Activated T-helper 17 cell treated with anti-CD3 and anti-CD28 coated beads, Interleukin-2, amount 50 U/mL, for 72 hours (primary cell): ENCODE data around the gene HOXA3. TPM values are rescaled to one million over a fixed set of nuclear protein-coding genes. Genes with fewer than 3 reads are reported as not detected.

Experiments
- ATAC-seq: fragments of 150-1000 bp; cut with Tn5 transposase; replicated peaks from 2 replicates; pipeline ENCODE4 v1.10.0; 2021; ENCODE audit warnings: mild to moderate bottlenecking, moderate library complexity
- H3K27ac Mint-ChIP-seq: one replicate; pipeline ENCODE4 v1.8.0; 2022; ENCODE audit warnings: mixed read lengths
- H3K27me3 Mint-ChIP-seq: one replicate; pipeline ENCODE4 v1.8.0; 2022; ENCODE audit warnings: mixed read lengths
- H3K36me3 Mint-ChIP-seq: one replicate; pipeline ENCODE4 v1.8.0; 2022; ENCODE audit warnings: low read depth, mild to moderate bottlenecking, mixed read lengths
- H3K4me1 Mint-ChIP-seq: one replicate; pipeline ENCODE4 v1.8.0; 2022; ENCODE audit warnings: mixed read lengths
- H3K4me3 Mint-ChIP-seq: one replicate; pipeline ENCODE4 v1.8.0; 2022; ENCODE audit warnings: mild to moderate bottlenecking, mixed read lengths
- H3K9me3 Mint-ChIP-seq: one replicate; pipeline ENCODE4 v1.8.0; 2022; ENCODE audit warnings: mixed read lengths
- total RNA-seq, 2 donors: library from RNA; stranded (reverse); gene quantifications; one replicate each; pipeline ENCODE4 v1.2.3, GENCODE V29; 2022

The HOXA3 gene
- total RNA-seq, 2 donors from 2014 or later: not detected

- Mint-ChIP-seq H3K4me1 (peaks cover 11% of the 10 kb centered on the region), H3K4me3 (peak within 1 kb of the TSS; percentile 57), H3K9me3 (no peaks in the 10 kb centered on the region), H3K27ac (no peak within 1 kb of the TSS), H3K36me3 (no peaks in the 10 kb centered on the region), H3K27me3 (peaks cover 56% of the 10 kb centered on the region)
- ATAC-seq: peak; percentile 88
Measured at GRCh38 chr7:27130540-27131389, 21.6 kb downstream of the HOXA3 start, which contains the start of gene HOXA4. Gene HOXA4, minus strand, starts transcription at chr7:27130757. Its CDS starts 24 bp downstream, at chr7:27130733.

DNA sequence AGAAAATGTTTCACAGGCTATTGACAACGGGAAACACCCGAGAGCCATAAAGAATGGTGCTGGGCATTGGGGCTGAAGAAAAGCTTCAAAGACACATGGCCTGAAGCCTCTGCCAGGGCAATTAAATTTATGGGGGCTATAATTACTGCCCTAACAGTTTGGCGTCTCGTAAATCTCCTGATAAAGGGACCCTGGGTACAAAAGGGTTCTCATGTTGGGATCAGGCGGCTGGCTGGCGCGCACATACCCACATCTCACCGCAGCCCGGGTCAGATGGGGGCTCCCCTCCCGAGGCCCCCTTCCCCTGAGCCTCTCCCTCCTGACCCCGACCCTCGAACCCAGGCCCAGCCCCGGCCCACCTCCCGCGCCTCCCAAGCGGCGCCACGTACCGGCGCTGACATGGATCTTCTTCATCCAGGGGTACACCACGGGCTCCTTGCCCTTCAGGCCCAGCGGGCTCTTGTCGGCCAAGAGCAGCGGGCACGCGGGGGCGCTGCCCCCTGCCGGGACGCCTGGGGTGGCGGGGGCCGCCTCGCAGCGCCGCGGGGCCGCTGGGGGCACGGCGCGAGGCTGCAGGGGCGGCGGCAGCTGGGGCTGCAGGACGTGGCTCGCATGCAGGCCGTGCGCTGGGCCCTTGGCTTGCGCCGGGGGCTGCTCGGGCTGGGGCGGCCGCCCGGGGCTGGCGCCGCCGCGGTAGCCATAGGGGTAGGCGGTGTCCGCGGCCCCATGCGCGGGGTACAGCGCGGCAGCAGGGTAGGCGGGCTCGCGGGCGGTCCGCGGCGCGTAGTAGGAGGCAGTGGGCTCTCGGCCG lies 22.4 kb downstream of the HOXA3 start:
- peaks cover 11% of the 10 kb centered on the region for H3K4me1 Mint-ChIP-seq
- H3K9me3 Mint-ChIP-seq: no peaks in the 10 kb centered on the region
- ATAC-seq: peak; percentile 24
- no peak overlapping the region for H3K27ac Mint-ChIP-seq
- peaks cover 57% of the 10 kb centered on the region for H3K27me3 Mint-ChIP-seq
- no peak overlapping the region for H3K4me3 Mint-ChIP-seq
- H3K36me3 Mint-ChIP-seq: no peaks in the 10 kb centered on the region

DNA sequence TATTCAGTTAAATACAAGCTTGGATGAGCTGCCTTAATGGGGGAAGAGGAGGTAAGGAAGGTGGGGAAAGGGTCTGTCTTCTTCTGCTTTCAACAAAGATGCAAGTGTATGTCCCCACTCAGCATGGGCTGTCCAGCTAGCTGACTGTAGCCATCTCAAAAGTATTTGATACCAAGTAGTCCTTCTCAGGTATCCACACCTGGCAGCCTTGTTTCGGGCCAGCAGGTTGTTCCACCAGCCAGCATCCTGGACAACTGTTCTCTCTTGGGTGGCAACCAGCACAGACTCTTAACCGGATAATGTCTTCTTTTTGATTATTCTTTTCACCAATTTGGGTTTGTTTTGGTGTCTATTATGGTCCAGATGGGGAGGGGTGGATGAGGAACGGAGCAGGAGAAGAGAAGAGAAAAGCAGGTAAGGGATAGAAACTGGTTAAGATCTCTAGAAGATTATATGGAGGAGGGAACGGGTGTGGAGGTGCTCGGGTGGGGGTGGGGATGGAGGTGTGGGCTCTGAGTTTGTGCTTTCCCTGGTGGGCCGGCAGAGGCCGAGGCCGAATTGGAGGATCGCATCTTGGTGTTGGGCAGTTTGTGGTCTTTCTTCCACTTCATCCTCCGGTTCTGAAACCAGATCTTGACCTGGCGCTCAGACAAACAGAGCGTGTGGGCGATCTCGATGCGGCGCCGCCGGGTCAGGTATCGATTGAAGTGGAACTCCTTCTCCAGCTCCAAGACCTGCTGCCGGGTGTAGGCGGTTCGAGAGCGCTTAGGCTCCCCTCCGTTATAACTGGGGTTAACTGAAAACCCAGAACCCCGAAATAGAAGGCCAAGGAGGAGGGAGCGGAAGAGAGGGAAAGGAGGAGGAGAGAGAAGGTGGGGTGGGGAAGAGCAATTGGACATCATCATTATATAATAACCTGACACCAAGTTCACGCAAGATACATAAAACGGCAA lies 23.3 kb downstream of the HOXA3 start:
- Mint-ChIP-seq H3K27me3 (peaks cover 63% of the 10 kb centered on the region), H3K27ac (no peak overlapping the region), H3K4me3 (no peak overlapping the region), H3K9me3 (no peaks in the 10 kb centered on the region), H3K36me3 (no peaks in the 10 kb centered on the region), H3K4me1 (peaks cover 3% of the 10 kb centered on the region)
- no peak for ATAC-seq

DNA sequence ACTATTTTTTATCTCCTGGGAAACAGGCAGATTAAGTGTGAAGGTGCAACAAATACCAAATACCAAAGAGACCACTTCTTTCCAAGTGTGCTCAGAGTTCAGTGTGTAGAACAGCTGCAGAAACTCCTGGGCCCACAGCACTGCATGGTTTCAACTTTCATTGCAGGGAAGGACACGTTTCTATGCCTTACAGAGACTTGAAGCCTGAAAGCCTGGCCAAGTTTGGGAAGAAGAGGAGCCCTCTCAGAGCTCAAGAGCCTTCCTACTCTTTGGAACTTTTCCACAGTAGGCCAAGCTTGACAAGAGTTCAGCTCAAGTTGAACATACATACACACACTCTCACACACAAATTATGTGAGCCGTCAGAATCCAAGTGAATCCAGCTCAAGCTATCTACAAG lies 24.3 kb downstream of the HOXA3 start:
- ATAC-seq: no peak
- Mint-ChIP-seq H3K4me3 (no peak overlapping the region), H3K27ac (no peak overlapping the region), H3K9me3 (no peaks in the 10 kb centered on the region), H3K27me3 (peaks cover 59% of the 10 kb centered on the region), H3K4me1 (no peaks in the 10 kb centered on the region), H3K36me3 (no peaks in the 10 kb centered on the region)

DNA sequence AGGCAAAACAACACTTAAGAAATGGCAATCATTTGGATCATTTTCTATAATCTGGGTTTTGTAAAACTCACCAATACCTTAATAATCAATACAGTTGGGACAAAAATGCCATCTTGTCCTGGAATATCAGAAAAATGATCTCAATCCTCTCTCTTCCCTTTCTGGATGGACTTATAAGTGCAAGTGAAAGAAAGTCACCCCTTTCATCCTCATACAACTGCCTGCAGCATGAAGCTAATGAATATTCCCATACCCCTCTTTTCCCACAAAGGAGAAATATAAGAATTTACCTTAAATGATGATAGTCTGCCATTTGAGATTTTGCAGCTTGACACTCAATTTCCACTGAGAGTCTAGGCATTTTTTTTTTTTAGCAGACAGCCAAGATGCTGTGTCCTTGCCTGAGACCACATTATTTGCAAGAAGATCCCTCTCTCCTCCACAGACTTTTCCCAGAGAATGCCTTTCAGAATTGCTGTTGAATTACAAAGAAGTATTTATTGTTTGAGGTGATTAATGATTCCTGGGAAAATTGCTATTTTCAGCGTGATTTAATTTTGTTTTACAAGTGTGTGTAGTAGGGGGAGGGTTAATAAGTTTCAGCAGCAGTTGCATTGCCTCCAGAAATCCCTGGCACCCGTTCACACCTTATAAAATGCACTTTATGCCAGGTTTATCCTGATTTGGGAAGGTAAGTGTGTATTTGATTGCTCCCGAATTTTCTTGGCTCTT lies 25.6 kb downstream of the HOXA3 start:
- H3K36me3 Mint-ChIP-seq: no peaks in the 10 kb centered on the region
- no peak for ATAC-seq
- H3K27me3 Mint-ChIP-seq: peaks cover 54% of the 10 kb centered on the region
- H3K9me3 Mint-ChIP-seq: no peaks in the 10 kb centered on the region
- H3K27ac Mint-ChIP-seq: no peak overlapping the region
- no peak overlapping the region for H3K4me3 Mint-ChIP-seq
- no peaks in the 10 kb centered on the region for H3K4me1 Mint-ChIP-seq

DNA sequence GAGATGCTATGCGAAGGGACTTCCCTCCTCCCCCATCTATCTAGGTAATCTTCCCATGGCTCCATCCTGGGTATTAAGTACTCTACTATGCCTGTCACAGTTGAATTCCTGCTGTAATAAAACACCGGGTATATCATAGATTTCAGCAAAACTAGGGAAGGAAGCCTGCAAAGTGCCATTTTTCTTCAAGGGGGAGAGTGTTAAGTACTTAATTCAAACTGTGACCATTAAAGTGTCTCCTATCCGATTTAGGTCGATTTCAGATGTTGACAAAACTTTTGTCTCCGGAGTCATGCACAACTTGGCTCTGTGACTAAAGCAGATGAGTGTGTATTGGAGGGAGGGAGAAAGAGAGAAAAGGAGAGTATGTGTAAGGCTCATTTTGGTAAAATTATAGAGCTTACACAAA lies 26.4 kb downstream of the HOXA3 start:
- H3K27me3 Mint-ChIP-seq: peaks cover 52% of the 10 kb centered on the region
- no peak for ATAC-seq
- H3K36me3 Mint-ChIP-seq: no peaks in the 10 kb centered on the region
- H3K27ac Mint-ChIP-seq: no peak overlapping the region
- no peaks in the 10 kb centered on the region for H3K9me3 Mint-ChIP-seq
- no peak overlapping the region for H3K4me3 Mint-ChIP-seq
- H3K4me1 Mint-ChIP-seq: no peaks in the 10 kb centered on the region

DNA sequence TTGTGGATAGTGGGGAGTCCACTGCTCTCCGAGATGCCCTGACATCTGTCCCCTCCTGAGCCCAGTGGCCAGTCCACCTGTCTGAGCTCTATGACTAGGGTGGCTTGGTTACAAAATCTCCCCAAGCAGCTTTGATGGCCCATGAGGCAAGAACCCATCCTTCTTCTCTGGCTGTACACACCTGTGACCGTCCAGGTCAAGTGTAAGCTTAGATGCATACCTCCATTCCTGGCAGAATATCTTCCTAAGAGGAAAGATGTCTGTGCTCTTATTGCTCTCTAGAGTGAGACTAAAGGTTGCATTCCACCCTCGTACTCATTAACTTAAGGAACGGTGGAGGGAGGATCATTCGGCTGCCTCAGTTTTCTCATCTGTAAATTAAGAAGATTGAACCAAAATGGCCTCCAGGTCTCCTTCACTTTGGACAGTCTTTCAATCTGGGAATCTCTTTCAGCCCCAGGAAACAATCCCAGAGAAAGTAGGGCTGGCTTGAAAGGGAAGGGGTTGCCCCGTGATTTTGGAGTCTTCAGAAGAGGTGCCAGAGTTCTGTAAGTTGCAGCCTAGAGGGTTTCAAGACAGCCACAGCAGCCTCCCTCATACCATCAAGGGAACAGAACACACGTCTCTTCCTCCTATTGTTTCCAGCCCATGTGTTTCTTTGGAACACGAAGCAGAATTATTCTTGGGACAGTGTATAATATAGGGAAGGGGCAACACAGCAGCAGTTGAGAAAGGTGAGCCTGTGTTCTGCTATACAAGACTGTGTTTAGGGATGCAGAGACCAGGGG lies 27.3 kb downstream of the HOXA3 start:
- Mint-ChIP-seq H3K4me1 (no peaks in the 10 kb centered on the region), H3K4me3 (no peak overlapping the region), H3K27me3 (peaks cover 52% of the 10 kb centered on the region), H3K9me3 (no peaks in the 10 kb centered on the region), H3K27ac (no peak overlapping the region), H3K36me3 (no peaks in the 10 kb centered on the region)
- no peak for ATAC-seq

- H3K4me3 Mint-ChIP-seq: no peak overlapping the region
- no peak overlapping the region for H3K27ac Mint-ChIP-seq
- peaks cover 49% of the 10 kb centered on the region for H3K27me3 Mint-ChIP-seq
- no peaks in the 10 kb centered on the region for H3K36me3 Mint-ChIP-seq
- H3K4me1 Mint-ChIP-seq: no peaks in the 10 kb centered on the region
- no peak for ATAC-seq
- H3K9me3 Mint-ChIP-seq: no peaks in the 10 kb centered on the region
Measured at GRCh38 chr7:27124096-27124901, 28.1 kb downstream of the HOXA3 start.

- no peak overlapping the region for H3K4me3 Mint-ChIP-seq
- H3K9me3 Mint-ChIP-seq: no peaks in the 10 kb centered on the region
- H3K27ac Mint-ChIP-seq: no peak overlapping the region
- ATAC-seq: no peak
- no peaks in the 10 kb centered on the region for H3K36me3 Mint-ChIP-seq
- no peaks in the 10 kb centered on the region for H3K4me1 Mint-ChIP-seq
- peaks cover 42% of the 10 kb centered on the region for H3K27me3 Mint-ChIP-seq
Measured at GRCh38 chr7:27123477-27124053, 28.8 kb downstream of the HOXA3 start.

GRCh38 chr7:27123007-27123476 lies 29.3 kb downstream of the HOXA3 start:
- Mint-ChIP-seq H3K4me1 (no peaks in the 10 kb centered on the region), H3K9me3 (no peaks in the 10 kb centered on the region), H3K27ac (no peak overlapping the region), H3K27me3 (peaks cover 39% of the 10 kb centered on the region), H3K4me3 (no peak overlapping the region), H3K36me3 (no peaks in the 10 kb centered on the region)
- no peak for ATAC-seq

GRCh38 chr7:27122077-27122910 lies 30.1 kb downstream of the HOXA3 start:
- Mint-ChIP-seq H3K36me3 (no peaks in the 10 kb centered on the region), H3K27ac (no peak overlapping the region), H3K4me1 (no peaks in the 10 kb centered on the region), H3K4me3 (no peak overlapping the region), H3K27me3 (peaks cover 31% of the 10 kb centered on the region), H3K9me3 (no peaks in the 10 kb centered on the region)
- ATAC-seq: no peak
